Lower leg skin (tissue), 3 donors: ENCODE data around the gene TMC2.

ENCODE experiments used
- CTCF ChIP-seq, 3 donors: fragments of 450-650 bp; IDR thresholded peaks; one replicate each; pipeline ENCODE4 v1.5.1; 2016; ENCODE audit warnings: antibody characterized with exemption in 3 of 3, mild to moderate bottlenecking in 3 of 3, moderate library complexity in 2 of 3
- POLR2A ChIP-seq, 2 donors: fragments of 450-650 bp; IDR thresholded peaks; one replicate each; pipeline ENCODE4 v1.6.1; 2016 to 2017; ENCODE audit warnings: antibody characterized with exemption in 2 of 2, mild to moderate bottlenecking in 1 of 2, moderate library complexity in 1 of 2

GRCh38 chr20:2563116-2563515, 26.7 kb downstream of the TMC2 start:
- TF ChIP-seq POLR2A (IDR thresholded peaks at IDR 0.05): no peak
- no peak for TF ChIP-seq CTCF (IDR thresholded peaks at IDR 0.05)
